ENCODE results near the gene ESPN.

GRCh38 chr1:6456800-6457466 lies 32.4 kb downstream of the ESPN start:
- TF ChIP-seq CTCF (conservative IDR thresholded peaks at IDR 0.05; ENCODE audit: low read length) (no peak), EZH2phosphoT487 (IDR thresholded peaks at IDR 0.05; ENCODE audit: borderline replicate concordance, low read depth, low read length) (no peak)

Measured in OCI-LY7 (cell line).